ENCODE results near the gene RYK.

GRCh38 chr3:134199240-134199639, 51.4 kb downstream of the RYK start:
- TF ChIP-seq CTCF (conservative IDR thresholded peaks at IDR 0.05; ENCODE audit: low read depth in 2 of 2) (no peak), POLR2AphosphoS5 (IDR thresholded peaks at IDR 0.05; ENCODE audit: low read depth) (no peak)
